PFSK-1 (cell line): ENCODE results near the gene NANS.

ENCODE experiments used
- FOXP2 ChIP-seq: optimal IDR thresholded peaks from 2 replicates; pipeline ENCODE3; 2011; ENCODE audit warnings: borderline replicate concordance, control low read depth, inconsistent platforms; ENCODE audit not compliant: insufficient read depth; ENCODE audit errors: extremely low read length, extremely low read depth
- POLR2AphosphoS5 ChIP-seq: IDR thresholded peaks from 2 replicates; pipeline ENCODE4 v1.6.1; 2012; ENCODE audit warnings: low read depth, mild to moderate bottlenecking, control low read depth, low read length, moderate library complexity
- REST ChIP-seq, 2 experiments: IDR thresholded peaks; 2 replicates each; pipeline versions ENCODE4 v1.6.1 to v1.8.0; 2011 to 2012; ENCODE audit warnings: low read depth in 2 of 2, low read length in 2 of 2, control low read depth in 1 of 2, inconsistent platforms in 1 of 2, mild to moderate bottlenecking in 1 of 2, moderate library complexity in 1 of 2; ENCODE audit not compliant: insufficient read depth in 1 of 2
- SIN3A ChIP-seq: IDR thresholded peaks from 2 replicates; pipeline ENCODE4 v1.6.1; 2012; ENCODE audit warnings: mild to moderate bottlenecking, low read length, moderate library complexity, borderline replicate concordance; ENCODE audit not compliant: insufficient read depth
- TAF1 ChIP-seq: IDR thresholded peaks from 2 replicates; pipeline ENCODE4 v1.6.1; 2012; ENCODE audit warnings: low read length, control low read depth, borderline replicate concordance; ENCODE audit not compliant: insufficient read depth

Gene NANS

DNA sequence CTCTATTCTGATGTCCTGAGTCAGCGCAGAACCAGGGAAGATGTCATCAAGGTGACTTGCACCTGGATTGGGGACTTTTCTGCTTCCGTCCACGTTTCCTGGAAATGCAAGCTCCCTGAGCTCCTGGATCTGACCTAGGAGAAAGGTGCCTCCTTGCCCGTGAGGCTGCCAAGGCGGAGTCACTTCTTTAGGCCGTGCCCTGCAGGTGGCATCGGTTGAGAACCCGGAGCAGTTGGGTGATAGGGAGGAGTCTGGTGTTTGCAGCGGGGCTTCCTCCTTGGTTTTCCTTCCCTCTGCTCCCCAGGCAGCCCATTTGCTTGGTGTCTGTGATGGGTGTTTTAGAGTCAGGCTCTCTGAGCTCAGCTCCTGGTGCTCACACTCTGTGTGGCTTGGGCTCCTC is 15.2 kb downstream of the NANS start:
- no peak for TF ChIP-seq REST (IDR thresholded peaks at IDR 0.05; ENCODE audit: insufficient read depth in 1 of 2, low read depth in 2 of 2, low read length in 2 of 2)
- no peak for TF ChIP-seq FOXP2
- no peak for TF ChIP-seq SIN3A
- no peak for TF ChIP-seq POLR2AphosphoS5
- no peak for TF ChIP-seq TAF1

DNA sequence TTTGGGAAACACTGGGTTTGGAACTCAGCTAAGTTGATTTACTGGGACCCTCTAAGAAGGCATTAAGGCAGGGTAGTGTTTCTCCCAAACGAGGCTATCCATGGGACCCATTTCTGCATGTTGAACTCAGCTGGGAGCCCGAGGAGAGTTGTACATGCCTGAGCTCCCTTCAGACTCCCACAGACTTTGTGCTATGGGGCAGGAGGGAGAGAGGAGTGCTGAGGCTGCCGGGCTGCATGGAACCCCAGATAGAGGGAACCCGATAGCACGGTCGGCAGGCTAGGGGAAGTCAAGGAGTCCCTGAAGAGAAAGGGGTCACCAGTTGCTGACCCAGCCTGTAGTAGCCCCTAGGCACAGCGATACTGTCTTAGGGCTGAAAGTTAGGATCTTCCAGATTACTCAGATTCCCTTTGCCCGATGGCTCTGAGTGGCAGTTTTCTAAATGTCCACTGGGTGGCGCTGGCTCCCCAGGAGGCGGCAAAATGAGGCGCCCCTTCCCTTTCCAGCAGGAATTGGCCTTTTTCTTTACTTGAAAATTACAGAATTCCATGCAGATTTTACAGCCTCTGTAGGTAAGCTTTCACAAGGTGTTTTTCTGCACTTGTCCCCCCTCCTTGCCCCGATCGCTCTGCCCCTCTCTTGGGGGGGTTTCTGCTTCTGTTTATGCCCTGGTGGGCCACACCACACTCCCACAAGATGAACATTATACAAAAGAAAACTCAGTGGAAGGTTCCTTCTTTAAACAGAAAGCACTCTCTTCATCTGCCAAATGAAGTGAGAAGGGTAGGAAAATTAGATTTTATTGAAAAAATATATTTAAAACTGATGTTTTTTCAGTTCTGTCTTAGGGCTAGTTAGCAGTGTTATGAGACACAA is 17.8 kb downstream of the NANS start:
- TF ChIP-seq FOXP2 (no peak), POLR2AphosphoS5 (no peak), TAF1 (no peak), REST (IDR thresholded peaks at IDR 0.05; ENCODE audit: insufficient read depth in 1 of 2, low read depth in 2 of 2, low read length in 2 of 2) (no peak), SIN3A (no peak)

- no peak for TF ChIP-seq TAF1
- no peak for TF ChIP-seq POLR2AphosphoS5
- no peak for TF ChIP-seq SIN3A
- no peak for TF ChIP-seq FOXP2
- TF ChIP-seq REST (IDR thresholded peaks at IDR 0.05; ENCODE audit: insufficient read depth in 1 of 2, low read depth in 2 of 2, low read length in 2 of 2), result no peak
Measured at GRCh38 chr9:98075332-98075805, 18.8 kb downstream of the NANS start.

DNA sequence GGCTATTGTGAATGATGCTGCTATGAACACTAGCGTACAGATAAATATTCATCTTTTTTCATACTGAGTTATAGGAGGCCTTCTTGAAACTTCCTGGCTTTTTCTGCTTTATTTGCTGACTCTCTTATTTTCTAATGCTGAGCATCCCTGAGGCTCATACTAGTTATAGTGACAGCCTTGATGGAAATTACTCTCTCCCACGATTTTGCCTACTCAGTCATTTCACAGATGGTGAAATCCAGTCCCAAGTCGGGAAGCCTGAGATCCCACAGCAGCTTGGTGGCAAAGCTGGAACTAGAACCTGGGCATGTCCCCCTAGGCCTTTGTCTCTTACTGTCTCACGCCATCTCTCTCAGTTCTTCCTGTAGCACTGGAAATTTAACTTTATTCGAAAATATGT is 22.4 kb downstream of the NANS start:
- no peak for TF ChIP-seq FOXP2
- no peak for TF ChIP-seq TAF1
- TF ChIP-seq POLR2AphosphoS5, result no peak
- no peak for TF ChIP-seq SIN3A
- TF ChIP-seq REST (IDR thresholded peaks at IDR 0.05; ENCODE audit: insufficient read depth in 1 of 2, low read depth in 2 of 2, low read length in 2 of 2), result no peak
